Measurements from ENCODE around the gene MAP4K4.
A peak's percentile ranks its signal among the peaks of the same experiment; 100 is the strongest.
"Not testable (repeated sequence)": the region's sequence is repeated elsewhere in the genome, so short reads cannot be mapped to it uniquely, and the experiment has no call there.

Gene MAP4K4

DNA sequence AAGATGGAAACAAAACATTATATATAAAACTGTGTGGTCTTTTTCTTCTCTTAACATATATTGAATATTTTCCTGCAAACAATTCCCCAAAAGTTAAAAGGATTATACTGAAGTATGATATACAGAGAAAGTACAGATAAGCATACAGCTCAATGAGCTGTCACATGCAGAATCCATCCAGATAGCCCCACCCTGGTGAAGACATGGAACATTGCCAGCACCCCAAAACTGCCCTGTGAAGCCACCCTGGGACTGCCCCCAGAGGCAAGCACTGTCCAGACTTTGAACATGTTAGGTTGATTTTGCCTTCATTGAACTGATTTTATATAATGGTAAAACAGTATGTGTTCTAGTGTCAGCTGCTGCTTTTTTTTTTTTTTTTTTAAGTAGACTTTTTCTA, 182.0 kb downstream of the MAP4K4 start:
- DNase-seq: no peak

DNA sequence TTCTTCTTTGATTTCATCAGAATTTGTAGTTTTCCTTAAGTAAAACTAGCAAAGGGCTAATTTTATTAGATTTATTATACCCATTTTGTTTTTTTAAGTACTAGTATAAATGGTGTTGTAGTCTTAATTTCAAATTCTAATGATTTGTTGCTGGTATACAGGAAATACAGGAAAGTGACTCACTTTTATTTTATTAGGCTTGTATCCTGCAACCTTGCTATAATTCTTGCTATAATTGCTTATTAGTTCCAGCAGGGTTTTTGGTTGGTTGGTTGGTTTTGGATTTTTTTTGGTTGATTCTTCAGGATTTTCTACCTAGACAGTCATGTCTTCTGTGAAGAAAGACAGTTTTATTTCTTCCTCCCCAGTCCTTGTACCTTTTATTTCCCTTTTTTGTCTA, 183.6 kb downstream of the MAP4K4 start:
- DNase-seq: no peak

DNA sequence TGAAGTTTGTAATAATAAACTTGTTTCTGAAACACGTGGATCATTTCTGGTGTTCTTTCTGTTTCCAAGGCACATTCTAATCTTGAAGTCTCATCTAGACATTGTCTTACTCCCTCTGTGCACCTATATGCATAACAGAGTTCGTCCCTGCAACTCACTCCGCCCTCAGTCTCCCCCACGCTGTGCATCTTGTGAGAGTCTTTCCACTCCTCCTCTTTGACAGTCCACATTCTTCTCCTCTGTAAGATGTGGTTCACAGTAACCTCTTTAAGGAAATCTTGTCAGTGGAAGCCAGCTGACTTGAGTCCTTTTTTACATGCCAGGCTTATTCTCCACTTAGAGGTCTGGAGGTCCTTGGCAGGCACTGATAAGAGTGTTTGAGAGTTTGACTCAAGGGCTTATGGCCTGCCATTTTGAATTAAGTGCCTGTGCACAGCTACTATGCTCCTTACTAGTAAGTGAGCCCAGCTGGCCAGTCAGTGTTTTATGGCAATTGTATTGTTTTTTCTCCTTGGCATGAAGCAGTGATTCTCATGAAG, 185.3 kb downstream of the MAP4K4 start:
- DNase-seq: no peak

DNA sequence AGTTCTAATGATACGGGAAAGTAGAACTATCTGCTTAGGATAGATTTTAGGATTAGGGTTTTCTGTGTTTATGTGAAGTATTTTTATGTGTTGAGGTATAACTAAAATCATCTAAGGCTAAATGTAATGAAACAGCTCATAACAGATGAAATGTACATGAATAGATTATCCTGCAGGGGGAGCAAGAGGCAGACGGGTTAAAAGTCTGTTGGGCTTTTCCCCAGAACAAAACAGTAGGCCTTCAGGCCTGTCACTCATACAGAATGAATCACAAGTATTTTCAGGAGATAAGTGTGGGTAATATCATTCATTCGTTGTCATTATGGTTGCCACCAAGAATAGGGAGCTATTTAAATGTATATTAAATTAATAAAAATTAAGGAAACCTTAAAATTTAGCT, 186.4 kb downstream of the MAP4K4 start:
- peak in 1 of 2 experiments; percentile 42 for DNase-seq

DNA sequence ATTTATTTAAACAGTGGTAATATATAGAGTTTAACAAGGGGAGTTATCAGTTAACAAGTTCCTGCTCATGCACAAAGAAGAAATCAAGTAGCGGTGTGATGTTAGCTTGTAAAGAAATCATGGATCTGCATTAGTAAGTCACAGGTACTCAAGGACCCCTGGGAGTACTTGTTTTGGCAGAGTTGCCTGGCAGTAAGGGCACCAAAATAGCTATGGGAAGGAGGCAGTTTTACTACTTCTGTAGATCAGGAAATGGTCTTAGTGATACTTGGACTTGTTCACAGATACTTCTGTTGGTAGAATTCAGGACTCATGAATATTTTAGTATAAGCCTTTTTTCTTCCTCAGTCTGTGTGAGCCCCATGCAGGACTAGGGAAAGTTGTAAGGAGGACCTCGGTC, 186.9 kb downstream of the MAP4K4 start:
- DNase-seq: no peak

DNA sequence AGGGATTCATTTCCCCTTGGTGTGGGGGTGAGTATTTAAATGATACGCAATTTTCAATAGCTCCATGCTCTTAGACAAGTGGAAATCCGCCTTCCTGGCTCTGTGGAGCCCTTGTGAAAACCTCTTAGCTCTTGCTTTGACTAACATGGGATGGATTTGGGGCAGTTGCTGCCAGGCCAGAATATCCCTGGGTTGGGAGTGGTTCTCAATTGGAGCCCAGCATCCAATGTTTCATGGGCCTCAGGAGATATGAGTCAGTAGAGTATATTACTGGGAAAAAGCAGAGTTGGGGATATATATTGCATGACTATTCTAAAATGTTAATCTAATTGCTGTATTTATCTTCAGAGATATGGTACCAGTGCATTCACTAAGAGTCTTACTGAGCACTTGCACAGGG, 189.8 kb downstream of the MAP4K4 start:
- no peak for DNase-seq

DNA sequence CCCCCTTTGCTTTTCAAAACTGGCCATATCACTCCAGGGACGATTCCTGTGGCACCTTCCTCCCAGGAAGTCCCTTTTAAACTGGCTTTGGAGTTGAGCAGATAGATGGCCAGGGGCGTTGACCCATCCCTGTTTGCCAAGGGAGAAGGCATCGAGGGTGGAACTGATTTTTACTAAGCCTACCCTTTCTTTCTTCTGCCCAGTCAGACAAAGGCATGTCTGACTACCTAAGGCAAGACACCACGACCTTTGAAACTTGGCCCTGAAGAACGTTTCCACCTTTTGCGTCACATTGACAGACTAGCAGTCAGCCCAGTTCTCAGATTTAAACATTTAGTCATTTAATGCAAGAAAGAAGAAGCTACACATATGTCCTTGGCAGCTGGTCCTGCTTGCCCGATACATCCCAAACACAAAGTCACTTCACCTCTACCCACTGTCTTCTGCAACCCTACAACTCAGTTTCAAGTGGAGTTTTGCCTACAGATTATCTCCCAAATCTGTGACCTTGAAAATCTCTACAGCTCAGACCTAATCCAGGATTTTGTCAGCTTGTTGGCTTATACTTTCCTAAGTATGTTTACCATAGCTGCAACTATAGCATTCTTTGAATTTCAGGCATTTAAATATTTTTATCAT, 192.1 kb downstream of the MAP4K4 start:
- DNase-seq: no peak

DNA sequence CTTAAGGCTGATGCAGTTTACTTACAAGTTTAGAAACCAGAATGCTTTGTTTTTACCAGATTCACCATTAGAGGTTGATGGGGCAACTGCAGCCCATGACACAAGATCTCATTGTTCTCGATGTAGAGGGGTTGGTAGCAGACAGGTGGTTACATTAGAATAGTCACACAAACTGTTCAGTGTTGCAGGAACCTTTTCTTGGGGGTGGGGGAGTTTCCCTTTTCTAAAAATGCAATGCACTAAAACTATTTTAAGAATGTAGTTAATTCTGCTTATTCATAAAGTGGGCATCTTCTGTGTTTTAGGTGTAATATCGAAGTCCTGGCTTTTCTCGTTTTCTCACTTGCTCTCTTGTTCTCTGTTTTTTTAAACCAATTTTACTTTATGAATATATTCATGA, 194.9 kb downstream of the MAP4K4 start:
- no peak for DNase-seq

DNA sequence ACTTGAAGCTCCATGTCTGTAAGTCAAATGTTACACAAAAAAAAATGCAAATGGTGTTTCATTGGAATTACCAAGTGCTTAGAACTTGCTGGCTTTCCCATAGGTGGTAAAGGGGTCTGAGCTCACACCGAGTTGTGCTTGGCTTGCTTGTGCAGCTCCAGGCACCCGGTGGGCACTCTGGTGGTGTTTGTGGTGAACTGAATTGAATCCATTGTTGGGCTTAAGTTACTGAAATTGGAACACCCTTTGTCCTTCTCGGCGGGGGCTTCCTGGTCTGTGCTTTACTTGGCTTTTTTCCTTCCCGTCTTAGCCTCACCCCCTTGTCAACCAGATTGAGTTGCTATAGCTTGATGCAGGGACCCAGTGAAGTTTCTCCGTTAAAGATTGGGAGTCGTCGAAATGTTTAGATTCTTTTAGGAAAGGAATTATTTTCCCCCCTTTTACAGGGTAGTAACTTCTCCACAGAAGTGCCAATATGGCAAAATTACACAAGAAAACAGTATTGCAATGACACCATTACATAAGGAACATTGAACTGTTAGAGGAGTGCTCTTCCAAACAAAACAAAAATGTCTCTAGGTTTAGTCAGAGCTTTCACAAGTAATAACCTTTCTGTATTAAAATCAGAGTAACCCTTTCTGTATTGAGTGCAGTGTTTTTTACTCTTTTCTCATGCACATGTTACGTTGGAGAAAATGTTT, 196.3 kb downstream of the MAP4K4 start:
- no peak for DNase-seq

DNA sequence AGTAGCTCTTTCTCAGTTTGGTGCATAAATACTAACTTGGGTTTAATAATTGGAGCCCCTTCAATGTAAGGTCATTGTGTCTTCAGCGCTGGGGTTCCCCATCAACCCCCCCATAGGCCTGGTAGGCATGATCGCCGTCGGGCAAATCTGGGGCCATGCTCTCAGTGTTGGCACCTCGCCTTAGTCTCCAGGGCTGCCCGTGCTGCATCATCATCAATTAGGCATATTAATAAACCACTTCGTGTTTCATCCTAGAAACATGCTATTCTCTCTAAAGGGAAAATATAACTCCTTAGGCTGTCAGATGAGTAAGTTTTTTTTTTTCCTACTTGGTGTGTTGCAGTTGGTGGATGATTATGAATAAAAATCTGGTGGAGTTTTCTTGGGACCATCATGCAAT, 197.5 kb downstream of the MAP4K4 start:
- DNase-seq: no peak

DNA sequence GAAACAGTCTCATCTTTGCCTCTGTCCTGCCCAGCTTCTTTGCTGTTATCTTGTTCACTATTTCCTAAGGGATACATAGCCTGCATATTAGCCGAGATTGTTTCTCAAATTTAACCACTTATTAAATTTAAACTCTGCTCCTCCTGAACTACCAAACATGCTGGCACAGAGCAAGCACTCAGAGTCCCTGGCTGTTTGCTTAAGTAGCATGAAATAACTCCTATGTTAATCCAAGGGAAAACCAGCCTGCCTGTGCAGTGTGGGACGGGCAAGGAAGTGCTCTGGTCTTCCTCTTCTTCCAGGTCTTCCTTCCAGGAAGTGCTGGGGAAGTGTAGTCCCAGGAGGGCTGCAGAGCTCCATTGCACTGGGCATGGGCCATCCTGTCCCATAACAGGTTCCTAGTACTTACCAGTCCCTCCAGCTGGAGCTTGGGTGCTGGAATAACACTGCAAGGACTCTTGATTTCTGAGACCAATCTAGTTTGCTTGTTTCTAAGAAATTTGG, 198.4 kb downstream of the MAP4K4 start:
- DNase-seq: no peak

DNA sequence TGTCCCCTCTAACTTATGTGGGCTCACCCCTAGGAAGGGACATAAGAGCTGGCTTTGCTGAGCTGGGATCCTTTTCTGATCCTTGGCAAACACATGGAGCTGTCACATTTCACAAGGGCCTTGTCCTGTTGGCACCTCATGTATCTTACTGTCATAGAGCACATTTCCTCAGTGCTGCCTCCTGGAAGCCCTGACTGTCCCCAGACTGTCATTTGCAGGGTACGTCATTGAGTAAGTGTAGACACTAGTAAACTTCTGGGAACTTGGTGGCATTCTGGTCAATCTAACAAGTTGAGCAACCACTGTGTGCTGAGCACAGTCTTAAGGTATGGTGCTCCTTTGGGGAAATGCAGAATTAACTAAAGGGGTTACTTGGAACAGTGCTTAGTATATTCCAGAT, 199.8 kb downstream of the MAP4K4 start:
- DNase-seq: no peak

DNA sequence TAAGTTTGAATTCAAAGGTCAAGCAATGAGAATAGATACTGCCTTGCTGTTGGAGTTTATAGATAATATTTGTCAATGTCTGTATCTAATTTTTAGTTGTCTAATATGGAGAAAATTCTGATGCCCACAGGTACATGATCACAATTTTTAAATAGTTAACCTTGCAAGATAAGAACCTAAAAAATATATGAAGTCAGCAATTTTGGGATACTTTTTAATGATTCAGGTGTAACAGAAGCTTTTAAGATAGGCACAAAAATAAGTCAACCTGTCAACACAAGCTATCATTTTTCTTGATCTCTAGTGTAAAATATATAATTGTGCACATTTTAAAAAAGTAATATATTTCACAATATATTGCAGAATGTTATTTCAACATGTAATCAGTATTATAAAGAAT, 201.8 kb downstream of the MAP4K4 start:
- DNase-seq: no peak

DNA sequence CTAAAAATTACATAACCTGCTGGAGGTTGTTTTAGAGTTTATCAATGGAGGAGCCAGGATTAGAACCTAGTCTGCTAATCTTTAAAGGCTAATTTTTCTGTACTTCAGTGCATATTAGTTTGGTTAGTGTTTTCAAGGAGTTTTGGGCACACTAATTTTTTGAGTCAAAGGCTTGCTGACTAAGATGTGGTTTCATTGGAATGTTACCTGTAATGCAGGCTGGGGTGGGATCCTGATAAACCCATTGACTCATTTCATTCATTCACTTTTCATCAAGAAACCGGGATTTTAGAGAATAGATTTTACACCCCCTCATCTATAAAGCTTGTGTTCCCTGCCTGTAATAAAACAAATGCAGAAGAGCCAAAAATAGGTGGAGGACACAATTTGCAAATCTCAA, 202.4 kb downstream of the MAP4K4 start:
- DNase-seq: no peak

DNA sequence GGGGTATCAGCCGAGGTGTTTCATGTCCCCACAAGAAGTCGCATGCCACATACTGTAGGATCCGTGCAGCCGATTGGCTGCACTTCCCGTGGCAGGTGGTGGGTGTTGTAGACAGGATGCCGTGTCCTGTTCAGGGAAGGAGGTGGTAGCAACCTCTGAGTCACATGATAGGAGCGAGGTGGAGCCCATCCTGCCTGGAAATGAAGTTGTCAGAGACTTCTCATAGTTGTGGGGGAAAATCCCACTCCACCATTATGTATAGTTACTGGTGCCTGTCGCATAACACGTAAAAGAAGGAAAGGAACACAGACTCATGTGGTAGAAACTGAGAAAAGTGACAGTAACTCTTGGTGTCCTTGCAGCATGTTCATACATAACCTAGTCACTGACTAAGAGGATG, 202.9 kb downstream of the MAP4K4 start:
- peak; percentile 71 to 75 for DNase-seq

DNA sequence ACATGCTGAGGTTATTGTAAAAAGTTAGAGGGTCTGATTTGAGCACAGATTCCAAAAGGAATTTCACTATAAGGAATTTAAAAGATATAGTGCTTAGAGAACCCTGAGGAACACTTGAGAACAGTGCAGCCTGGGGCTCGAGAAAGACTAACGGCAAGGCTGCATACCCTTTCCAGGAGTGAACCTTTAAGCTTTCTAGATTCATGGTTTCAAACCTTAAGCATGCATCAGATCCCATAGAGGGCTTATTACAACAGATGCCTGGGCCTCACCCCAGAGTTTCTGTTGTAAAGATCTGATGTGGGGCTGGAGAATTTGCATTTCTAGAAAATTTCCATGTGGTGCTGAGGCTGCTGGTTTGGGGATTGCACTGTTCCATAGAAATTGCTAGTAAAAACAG, 203.7 kb downstream of the MAP4K4 start:
- no peak for DNase-seq

DNA sequence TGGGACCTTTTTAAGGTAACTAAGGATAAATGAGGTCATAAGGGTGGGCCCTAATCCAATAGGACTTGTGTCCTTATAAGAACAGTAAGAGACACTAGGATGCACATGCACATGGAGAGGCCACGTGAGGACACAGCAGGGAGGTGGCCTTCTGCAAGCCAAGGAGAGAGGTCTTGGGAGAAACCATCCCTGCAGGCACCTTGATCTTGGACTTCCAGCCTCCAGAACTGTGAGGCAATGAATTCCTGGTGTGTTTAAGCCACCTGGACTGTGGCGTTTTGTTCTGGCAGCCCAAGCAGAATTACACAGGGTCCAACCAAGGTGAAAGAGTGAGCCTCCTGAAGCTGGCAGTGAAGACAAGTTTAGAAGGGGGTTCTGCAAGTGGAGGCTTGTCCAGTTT, 204.7 kb downstream of the MAP4K4 start:
- DNase-seq: no peak

DNA sequence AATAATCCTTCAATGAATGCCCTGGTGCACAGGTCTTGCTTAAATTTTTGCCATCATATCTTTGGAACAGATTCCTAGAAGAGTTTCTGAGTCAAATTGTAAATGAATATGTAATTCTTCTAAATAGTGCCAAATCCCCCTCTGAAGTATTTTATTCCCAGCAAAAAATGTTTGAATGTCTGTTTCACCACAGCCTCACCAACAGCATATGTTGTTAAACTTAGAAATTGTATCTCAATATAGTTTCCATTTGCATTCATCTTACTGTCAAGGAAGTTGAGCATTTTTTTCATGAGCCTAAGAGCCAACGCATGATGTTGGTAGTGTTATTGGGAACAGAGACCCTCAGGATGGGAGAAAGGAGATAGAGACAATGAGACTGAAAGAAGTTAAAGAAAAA, 207.4 kb downstream of the MAP4K4 start:
- no peak for DNase-seq

DNA sequence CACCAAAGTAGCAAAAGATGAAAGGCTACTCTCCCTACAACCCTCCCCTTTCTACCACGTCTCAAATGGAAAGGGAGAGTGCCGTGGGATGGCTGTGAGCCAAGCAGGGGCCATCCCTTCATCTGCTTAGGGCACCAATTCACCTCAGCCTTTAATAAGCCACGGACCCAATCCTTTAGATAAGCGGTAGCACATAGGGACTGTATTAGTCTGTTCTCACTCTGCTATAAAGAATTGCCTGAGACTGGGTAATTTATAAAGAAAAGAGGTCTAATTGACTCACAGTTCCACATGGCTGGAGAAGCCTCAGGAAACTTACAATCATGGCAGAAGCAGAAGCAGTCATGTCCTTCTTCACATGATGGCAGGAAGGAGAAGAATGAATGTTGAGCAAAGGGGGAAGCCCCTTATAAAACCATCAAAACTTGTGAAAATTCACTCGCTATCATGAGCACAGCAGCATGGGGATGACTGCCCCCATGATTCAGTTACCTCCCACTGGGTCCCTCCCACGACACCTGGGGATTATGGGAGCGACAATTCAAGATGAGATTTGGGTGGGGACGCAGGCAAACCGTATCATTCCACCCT, 208.3 kb downstream of the MAP4K4 start:
- no peak for DNase-seq

DNA sequence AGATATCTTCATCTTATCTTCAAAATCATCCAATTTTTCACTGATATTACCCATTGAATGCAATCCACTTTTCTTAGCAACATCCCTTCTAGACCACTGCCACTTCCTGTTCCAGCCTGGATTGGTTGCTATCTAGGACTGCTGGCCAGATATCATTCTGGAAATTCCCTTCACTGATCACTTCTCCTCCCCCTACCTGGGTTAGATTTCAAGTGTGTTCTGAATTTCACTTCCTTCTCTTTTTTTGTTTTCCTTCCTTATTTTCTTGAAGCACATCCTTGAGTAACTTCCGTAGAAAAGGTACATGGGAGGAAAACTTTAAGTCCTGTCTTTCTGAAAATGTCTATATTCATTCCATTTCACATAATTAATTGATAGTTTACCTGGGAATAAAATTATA, 212.3 kb downstream of the MAP4K4 start:
- DNase-seq: no peak

DNA sequence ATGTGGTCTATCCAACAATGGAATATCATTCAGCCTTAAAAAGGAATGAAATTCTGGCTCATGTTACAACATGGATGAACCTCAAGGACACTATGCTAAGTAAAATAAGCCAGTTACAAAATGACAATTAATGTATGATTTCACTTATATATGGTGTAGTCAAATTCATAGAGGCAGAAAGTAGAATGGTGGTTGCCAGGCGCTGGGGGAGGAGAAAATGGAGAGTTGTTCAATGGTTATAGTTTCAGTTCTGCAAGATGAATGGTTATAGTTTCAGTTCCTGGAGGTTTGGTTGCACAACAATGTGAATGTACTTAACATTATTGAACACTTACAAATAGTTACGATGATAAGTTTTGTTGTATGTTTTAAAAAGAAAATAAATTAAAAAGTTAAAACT, 215.0 kb downstream of the MAP4K4 start:
- DNase-seq: peak in 1 of 2 experiments; percentile 53

DNA sequence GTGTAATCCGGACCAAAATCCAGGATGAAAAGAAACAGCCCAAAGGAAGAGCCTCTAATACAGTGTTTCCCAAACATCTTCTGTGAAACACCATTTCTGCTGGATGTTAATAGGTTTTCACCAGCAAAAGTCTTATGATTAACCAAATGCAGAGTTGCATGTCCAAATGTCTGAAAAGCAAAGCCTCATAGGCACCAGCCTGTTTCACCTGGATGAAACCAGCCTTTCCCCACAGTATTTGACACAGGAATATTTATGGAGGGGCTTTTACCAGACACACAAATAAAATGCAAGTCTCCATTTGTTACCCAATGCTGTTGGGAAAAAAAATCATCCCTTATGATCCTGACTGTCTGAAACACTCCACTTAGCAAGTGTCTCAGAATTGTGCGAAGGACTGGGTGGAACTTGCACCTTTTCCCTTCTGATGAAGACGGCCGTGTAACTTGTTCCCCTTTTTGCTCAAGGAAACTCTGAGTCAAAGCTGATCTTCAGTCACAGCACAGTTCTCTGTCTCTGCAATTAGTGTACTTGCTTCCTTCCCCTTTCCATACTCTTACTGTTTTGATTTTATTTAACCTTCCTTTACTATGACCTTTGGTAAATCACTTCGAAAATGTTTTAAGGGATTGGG, 223.9 kb downstream of the MAP4K4 start:
- no peak for DNase-seq

DNA sequence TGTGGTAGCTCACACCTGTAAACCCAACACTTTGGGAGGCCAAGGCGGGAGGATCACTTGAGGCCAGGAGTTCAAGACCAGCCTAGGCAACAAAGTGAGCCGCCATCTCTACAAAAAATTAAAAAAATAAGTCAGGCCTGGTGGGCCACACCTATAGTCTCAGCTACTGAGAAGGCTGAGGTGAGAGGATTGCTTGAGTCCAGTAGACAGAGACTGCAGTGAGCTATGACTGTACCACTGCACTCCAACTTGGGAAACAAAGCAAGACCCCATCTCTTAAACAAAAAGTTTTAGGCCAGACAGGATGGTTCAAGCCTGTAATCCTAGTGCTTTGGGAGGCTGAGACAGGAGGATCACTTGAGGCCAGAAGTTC, 224.4 kb downstream of the MAP4K4 start:
- no peak for DNase-seq

DNA sequence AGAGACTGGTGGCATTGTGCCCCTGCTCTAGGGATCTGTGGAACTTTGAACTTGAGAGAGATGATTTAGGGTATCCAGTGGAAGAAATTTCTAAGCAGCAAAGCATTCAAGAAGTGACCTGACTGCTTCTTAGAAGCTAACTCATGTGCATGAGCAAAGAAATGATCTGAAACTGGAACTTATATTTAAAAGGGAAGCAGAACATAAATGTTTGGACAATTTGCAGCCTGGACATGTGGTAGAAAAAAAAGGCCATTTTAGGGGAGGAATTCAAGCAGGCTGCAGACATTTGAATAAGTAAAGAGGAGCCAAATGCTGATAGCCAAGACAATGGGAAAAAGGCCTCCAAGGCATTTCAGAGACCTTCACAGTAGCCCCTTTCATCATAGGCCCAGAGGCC, 226.8 kb downstream of the MAP4K4 start:
- not testable (repeated sequence) for DNase-seq
